Activated CD8-positive, alpha-beta T cell treated with anti-CD3 and anti-CD28 coated beads for 36 hours (primary cell): Measurements from ENCODE around the gene CDH13. TPM values are rescaled to one million over a fixed set of nuclear protein-coding genes. Genes with fewer than 3 reads are reported as not detected.

Source experiments
- ATAC-seq: fragments of 200-7000 bp; cut with Tn5 transposase; one replicate; pipeline ENCODE4 v1.10.0; 2021; ENCODE audit warnings: mild to moderate bottlenecking, moderate library complexity
- CTCF ChIA-PET: fragments of 350-600 bp; sonication (Branson Sonifier 250); formaldehyde crosslinking; loops from one replicate; lab custom pipeline; 2021; ENCODE audit warnings: antibody characterized with exemption; lab: Charles Lee
- POLR2A ChIA-PET: fragments of 350-600 bp; sonication (Branson Sonifier 250); formaldehyde crosslinking; loops from one replicate; lab custom pipeline; 2021; ENCODE audit warnings: antibody characterized with exemption; lab: Charles Lee
- DNase-seq: peaks from one replicate; pipeline ENCODE4 v3.0.0-alpha.2; 2020
- H3K27ac Mint-ChIP-seq: one replicate; pipeline ENCODE4 v1.8.0; 2021; ENCODE audit warnings: mild to moderate bottlenecking, mixed read lengths
- H3K27me3 Mint-ChIP-seq: one replicate; pipeline ENCODE4 v1.8.0; 2021; ENCODE audit warnings: mixed read lengths
- H3K36me3 Mint-ChIP-seq: one replicate; pipeline ENCODE4 v1.8.0; 2021; ENCODE audit warnings: low read depth, mixed read lengths
- H3K4me1 Mint-ChIP-seq: one replicate; pipeline ENCODE4 v1.8.0; 2021; ENCODE audit warnings: low read depth, mixed read lengths
- H3K4me3 Mint-ChIP-seq: one replicate; pipeline ENCODE4 v1.8.0; 2021; ENCODE audit warnings: mild to moderate bottlenecking, moderate library complexity, mixed read lengths
- H3K9me3 Mint-ChIP-seq: one replicate; pipeline ENCODE4 v1.8.0; 2021; ENCODE audit warnings: mixed read lengths
- CTCF ChIP-seq: fragments of 200-600 bp; IDR thresholded peaks from one replicate; pipeline ENCODE4 v1.8.0; 2022; ENCODE audit warnings: antibody characterized with exemption, mild to moderate bottlenecking
- intact Hi-C: fragments of 100-400 bp; cut with micrococcal nuclease; formaldehyde crosslinking; loops from one replicate; pipeline ENCODE4 v1.10.0; 2022
- total RNA-seq, 2 experiments: library from RNA; stranded (reverse); gene quantifications; one replicate each; pipeline ENCODE4 v1.2.3, GENCODE V29; 2021

The CDH13 gene
- total RNA-seq, 2 experiments from 2014 or later = not detected

DNA sequence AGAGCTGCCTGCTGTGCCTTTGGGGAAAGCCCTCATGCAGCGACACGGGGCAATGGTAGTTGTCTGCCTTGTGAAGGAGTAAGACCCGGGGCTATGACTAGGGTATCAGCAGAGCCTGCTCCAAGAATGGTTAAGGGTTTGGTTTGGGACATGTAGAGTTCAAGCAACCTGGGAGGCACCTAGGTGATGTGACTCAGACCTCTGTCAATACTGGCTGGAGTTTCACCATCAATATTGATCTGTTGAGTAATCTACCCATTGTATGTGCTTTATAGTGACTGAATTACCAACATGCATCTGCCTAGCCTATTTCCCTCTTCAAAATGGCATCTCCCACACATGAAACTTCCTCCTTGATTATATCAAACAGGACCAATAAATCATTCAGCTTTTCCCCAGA lies 782.6 kb downstream of the CDH13 start:
- intact Hi-C loops = no loop called here
- Mint-ChIP-seq H3K4me3 (no peak overlapping the region), H3K27me3 (no peaks in the 10 kb centered on the region), H3K36me3 (no peaks in the 10 kb centered on the region), H3K4me1 (no peaks in the 10 kb centered on the region), H3K9me3 (no peaks in the 10 kb centered on the region), H3K27ac (no peak overlapping the region)
- ChIA-PET CTCF (no interaction called here), POLR2A (no interaction called here)
- ATAC-seq (no peak), DNase-seq (no peak)
- TF ChIP-seq CTCF = no peak

GRCh38 chr16:83418565-83418964 lies 791.8 kb downstream of the CDH13 start:
- Mint-ChIP-seq H3K36me3 (no peaks in the 10 kb centered on the region), H3K9me3 (no peaks in the 10 kb centered on the region), H3K27ac (no peak overlapping the region), H3K27me3 (no peaks in the 10 kb centered on the region), H3K4me3 (no peak overlapping the region), H3K4me1 (no peaks in the 10 kb centered on the region)
- no peak for DNase-seq
- CTCF ChIA-PET = no interaction called here
- no peak for TF ChIP-seq CTCF
- ATAC-seq = no peak
- intact Hi-C loops = no loop called here
- POLR2A ChIA-PET = no interaction called here

DNA sequence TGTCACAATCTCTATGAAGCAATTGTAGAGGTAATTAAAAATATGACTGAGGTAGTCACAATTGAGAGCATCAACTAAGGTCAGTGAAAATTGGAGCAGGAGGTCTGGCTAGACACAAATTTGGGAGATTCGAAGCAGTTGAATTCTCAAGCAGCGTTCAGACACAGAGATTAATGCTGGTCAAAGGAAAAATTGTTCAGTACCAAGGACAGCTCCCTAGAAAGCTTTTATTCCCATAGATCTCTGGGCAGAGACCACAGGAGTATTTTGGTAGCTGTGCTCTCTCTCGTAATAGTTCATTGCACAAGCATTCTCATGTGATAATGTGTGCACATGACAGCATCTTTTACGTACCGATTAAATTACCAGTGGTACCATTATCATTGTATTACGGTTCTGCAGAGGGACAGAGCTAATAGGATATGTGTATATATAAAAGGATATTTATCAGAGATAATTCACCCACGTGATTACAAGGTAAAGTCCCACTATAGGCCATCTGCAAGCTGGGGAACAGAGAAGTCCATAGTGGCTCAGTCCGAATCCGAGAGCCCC lies 793.5 kb downstream of the CDH13 start:
- intact Hi-C loops = no loop called here
- no peak for DNase-seq
- POLR2A ChIA-PET = no interaction called here
- CTCF ChIA-PET = no interaction called here
- no peaks in the 10 kb centered on the region for H3K9me3 Mint-ChIP-seq
- ATAC-seq = no peak
- no peak for TF ChIP-seq CTCF
- no peaks in the 10 kb centered on the region for H3K36me3 Mint-ChIP-seq
- no peaks in the 10 kb centered on the region for H3K27me3 Mint-ChIP-seq
- H3K27ac Mint-ChIP-seq = no peak overlapping the region
- no peaks in the 10 kb centered on the region for H3K4me1 Mint-ChIP-seq
- no peak overlapping the region for H3K4me3 Mint-ChIP-seq

DNA sequence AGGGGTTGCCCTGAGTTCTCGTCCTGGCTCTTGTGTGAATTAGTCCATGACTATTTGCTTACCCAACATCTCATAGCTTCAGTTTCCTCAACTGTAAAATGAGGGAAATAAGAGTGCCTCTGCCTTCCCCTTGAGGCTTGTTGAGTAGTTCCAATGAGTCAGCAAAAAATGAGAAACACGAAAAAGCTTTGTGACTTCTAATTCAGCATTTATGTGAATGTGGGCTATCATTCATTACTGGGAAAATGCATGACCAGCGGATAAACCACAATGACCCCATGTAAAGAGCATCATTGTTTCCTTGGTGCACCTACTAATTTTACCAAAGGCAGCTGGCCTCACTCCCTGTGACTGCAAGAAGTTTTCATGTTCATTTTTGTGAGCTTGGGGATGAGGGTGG lies 806.4 kb downstream of the CDH13 start:
- Mint-ChIP-seq H3K27ac (no peak overlapping the region), H3K36me3 (no peaks in the 10 kb centered on the region), H3K27me3 (no peaks in the 10 kb centered on the region), H3K4me1 (no peaks in the 10 kb centered on the region), H3K4me3 (no peak overlapping the region), H3K9me3 (peaks cover 2% of the 10 kb centered on the region)
- intact Hi-C loops = no loop called here
- POLR2A ChIA-PET = no interaction called here
- TF ChIP-seq CTCF = no peak
- CTCF ChIA-PET = no interaction called here
- DNase-seq (no peak), ATAC-seq (no peak)

- no peaks in the 10 kb centered on the region for H3K27me3 Mint-ChIP-seq
- intact Hi-C loops = no loop called here
- H3K9me3 Mint-ChIP-seq = no peaks in the 10 kb centered on the region
- no peak for DNase-seq
- no peak for TF ChIP-seq CTCF
- H3K4me1 Mint-ChIP-seq = no peaks in the 10 kb centered on the region
- ChIA-PET POLR2A (no interaction called here), CTCF (no interaction called here)
- H3K27ac Mint-ChIP-seq = no peak overlapping the region
- H3K4me3 Mint-ChIP-seq = no peak overlapping the region
- no peaks in the 10 kb centered on the region for H3K36me3 Mint-ChIP-seq
- ATAC-seq = no peak
Measured at GRCh38 chr16:83437036-83437435, 810.3 kb downstream of the CDH13 start.
